ENCODE results near the gene RACGAP1.
"Not testable (repeated sequence)": the region's sequence is repeated elsewhere in the genome, so short reads cannot be mapped to it uniquely, and the experiment has no call there.

The RACGAP1 gene

DNA sequence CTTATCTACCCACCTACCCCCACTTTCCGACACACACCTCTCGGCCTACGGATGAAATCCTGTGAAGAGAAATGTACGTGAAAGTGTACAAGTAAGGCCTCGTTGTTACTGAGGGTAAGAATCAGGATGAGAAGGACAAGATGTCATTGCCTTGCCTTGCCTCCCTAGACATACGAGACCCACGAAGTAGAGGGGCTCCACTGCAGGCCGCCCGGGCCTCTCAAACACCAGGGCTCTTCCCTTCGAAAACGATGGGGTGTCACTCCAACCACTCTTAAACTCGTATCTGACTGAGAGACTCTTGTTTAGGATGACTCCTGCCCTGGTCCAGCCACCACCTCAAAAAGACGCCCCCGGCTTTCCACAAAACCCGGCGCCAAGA, 498 bp downstream of the RACGAP1 start:
- no peak for DNase-seq

DNA sequence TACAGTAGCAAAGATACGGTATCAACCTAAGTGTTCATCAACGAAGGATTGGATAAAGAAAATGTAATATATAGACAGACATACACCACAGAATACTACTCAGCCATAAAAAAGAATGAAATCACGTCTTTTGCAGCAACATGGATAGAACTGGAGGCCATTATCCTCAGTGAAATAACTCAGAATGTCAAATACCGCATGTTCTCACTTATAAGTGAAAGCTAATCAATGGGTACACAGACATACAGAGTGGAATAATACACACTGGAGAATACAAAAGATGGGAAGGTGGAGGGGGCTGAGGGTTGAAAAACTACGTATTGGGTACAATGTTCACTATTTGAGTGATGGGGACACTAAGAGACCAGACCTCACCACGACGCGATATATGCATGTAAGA, 1.1 kb downstream of the RACGAP1 start:
- no peak for DNase-seq

DNA sequence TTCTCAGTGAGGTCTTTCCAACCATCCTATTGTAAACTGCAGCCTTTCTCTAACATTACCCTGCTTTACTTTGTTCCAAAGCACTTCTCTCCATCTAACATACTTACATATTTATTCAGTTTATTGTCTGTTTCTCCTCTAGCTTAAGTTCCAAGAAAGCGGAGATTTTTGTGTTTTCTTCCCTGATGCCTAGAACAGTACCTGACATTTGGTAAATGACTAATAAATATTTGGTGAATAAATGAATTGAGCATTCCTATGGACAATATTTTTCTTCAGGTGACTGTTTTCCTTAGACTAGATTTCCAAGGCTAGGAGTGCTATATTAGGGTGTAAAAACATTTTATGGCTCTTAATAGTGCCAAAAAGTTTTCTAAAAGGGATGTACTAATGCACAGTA, 2.4 kb downstream of the RACGAP1 start:
- no peak for DNase-seq

DNA sequence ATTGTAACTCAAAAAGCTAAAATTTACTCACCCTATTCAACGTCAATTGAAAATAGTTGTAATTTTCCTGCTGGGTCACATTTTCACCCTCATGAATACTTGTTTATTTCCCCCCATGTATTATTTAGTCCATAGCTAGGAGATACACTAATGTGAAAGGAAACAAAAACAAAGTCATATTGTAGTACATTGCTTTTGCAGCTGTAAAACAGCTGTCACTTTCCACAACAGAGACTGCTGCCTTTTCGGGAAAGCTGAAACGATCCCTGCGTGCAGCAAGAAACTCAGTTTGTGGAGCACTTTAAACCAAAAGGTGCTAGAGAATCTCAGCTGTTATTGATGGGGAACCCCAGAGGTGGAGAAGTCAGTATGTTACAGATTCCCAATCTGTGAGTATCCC, 4.3 kb downstream of the RACGAP1 start:
- no peak for DNase-seq

DNA sequence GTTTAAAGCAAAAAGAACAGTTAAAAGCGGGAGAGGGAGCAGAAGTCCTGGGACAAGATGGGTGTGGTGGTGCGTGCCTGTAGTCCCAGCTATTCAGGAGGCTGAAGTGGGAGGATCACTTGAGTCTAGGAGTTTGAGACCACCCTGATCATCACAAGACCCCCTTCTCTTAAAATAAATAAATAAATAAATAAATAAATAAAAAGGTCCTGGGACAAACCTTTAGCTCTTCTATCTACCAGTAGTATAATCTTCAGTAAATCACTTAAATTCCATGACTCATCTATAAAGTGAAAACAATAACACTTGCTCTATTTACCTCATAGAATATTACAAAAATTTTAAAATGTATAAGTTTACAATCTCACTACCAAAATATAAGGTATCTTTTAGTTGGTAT, 5.8 kb downstream of the RACGAP1 start:
- DNase-seq = no peak

DNA sequence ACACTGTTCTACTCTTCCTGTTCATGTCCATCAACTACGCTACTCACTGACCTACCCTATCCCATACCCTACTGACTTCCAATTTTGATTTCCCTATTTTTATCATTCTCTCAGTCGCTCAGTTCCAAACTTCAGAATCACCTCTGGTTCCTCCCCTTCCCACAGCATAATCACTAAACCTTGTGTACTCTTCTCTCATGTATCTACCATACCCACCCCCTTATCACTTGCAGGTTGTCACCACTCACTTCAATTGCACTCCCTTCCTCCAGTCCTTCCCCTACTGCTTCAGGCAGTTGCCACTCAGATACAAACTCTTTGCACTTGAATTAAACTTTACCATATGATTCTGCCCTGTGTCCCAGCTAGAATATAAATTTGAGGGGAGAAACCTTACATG, 6.3 kb downstream of the RACGAP1 start:
- DNase-seq = no peak

DNA sequence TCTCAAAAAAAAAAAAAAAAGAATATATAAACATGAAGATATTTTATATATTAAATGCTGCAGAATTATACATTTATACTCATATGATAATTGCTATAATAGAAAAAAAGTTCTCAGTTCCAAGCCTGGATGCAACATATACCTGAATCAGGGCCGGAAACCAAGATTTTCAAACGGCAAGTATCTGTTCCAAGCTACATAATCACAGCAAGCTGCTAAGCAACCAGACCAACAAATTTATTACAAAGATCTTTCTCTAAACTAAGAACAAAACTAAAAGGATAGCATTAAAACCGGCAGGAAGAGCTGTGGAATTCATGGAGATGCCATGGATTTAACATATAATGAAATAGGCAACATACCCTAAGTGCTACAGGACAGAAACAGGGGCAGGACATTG, 7.1 kb downstream of the RACGAP1 start:
- DNase-seq = no peak

DNA sequence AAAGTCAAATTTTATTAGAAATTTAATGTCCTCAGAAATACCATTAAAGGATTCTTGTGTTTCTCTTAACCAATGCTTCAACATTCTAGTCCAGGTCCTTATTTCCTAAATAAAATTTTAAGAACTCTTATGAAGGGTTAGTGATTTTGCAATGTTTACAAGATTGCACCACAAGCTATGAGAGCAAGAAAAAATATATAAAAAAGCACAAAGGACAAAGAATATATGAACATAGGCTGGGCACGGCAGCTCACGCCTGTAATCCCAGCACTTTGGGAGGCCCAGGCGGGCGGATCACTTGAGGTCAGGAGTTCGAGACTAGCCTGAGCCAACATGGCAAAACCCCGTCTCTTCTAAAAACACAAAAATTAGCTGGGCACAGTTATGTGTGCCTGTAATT, 7.7 kb downstream of the RACGAP1 start:
- no peak for DNase-seq

DNA sequence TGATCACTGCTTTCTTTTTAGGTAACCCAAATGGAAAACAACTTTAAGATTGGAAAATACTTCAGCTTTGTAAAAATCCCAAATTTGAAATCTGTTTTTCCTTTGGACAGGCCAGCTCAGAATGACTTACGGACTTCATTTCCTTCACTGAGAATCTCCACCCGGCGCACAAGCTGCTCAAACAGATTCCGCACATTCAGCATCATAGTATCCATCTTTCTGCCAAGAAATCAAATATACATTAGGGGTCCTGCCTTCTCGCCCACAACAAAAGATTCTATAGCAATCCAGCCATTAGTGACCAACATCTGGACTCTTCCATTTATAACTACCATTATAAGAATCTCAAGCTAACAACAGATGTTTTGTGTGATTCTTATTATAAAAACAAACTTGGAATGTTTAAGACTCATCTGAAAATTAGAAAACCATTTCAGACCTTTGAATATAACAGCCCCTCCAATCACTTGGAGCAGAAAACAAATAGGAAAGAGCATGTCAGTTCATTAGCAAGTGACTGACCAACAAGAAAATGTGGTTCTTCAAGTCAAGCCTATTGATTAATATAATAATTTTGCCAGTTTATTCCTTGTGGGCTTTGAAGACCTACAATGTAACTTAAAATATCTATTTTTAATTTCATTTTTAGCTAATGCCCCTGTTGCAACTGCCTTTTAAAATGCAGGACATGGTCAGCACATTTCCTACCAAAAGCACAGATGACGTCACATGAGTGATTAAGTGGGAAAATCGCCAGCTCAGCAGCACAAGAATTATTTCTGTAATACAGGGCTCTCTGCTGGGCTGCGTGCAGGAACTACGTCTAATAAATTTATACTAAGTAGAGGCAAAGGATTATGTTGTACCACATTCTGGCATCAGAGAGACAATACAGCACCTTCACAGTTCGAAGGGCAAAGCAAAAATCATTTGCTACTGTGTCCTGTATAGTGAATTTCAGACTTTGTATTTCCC, 8.5 kb downstream of the RACGAP1 start:
- DNase-seq = peak; percentile 80

DNA sequence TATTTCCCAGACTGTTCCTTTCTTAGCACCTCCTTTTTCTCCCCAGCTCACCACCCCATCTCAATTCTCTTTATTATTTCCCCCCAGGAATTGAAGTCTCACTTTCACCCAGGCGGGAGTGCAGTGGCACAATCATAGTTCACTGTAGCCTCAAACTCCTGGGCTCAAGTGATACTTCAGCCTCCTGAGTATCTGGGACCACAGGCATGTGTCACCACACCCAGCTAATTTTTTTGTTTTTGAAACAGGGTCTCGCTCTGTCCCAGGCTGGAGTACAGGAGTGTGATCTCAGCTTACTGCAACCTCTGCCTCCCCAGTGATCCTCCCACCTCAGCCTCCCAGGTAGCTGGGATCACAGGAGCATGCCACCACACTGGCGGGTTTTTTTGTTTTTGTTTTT, 11.0 kb downstream of the RACGAP1 start:
- no peak for DNase-seq

DNA sequence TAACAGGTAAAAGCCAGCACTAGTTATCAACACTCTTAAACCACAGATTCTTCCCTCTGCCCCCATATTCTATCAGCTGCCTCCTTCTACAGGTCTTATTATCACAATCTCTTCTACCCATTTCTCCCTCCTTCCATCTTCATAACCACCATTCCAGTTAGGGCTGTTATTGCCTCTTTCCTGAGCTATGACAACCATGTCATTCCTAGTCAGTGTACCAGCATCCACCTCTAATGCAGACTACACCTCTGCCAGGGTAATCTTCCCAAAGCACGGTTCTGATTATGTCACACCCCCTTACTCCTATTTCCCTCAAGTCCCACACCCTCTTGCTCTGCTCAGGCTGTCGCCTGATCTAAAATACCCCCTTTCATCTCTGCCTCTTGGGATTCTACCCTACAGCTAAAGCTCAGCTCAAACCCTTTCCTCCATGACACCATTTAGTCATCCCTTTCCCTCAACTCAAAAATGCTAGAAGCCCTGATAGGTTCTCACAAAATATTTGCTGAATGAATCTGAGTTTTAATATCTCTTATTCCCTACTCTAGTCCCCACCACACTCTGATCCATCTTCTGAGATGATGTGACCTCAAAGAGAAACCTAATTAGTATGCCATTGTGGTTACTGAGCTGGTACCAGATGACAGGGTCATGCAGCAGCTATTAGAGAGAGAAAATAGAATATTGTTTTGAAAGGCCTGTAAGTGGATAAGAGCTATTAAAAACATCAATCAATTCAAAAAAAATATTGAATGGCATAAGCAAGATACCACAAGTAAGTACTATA, 11.7 kb downstream of the RACGAP1 start:
- no peak for DNase-seq

DNA sequence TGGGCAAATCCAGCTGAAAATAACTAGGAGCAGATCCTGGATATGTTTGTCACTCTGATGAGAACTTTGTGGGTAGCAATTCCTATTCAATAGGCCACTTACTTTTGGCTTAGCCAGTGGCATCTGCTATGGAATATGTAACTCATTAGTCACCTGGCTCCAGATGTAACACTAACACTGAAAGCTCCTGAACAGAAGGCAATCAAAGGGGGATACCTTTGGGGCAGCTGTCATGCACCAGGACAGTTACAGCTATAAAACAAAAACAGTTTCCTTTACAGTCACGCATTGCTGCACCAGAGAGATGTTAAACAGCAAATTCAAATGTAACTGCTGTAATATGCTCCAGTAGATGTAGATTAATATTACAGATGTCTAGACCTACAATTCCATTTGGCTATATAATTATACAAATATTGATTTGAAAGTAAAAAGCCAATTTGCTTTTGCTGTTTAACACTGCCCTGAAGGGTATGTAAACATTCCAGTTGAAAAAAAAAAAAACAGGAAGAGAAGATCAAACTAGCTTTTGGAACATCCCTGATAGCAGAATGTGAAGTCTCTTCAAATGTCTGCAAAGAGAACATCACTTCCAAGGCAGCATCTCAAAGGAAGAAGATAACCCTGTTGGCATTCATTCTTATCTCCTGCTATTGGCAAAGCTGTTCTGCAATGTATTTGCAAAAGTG, 18.4 kb downstream of the RACGAP1 start:
- peak; percentile 22 for DNase-seq

DNA sequence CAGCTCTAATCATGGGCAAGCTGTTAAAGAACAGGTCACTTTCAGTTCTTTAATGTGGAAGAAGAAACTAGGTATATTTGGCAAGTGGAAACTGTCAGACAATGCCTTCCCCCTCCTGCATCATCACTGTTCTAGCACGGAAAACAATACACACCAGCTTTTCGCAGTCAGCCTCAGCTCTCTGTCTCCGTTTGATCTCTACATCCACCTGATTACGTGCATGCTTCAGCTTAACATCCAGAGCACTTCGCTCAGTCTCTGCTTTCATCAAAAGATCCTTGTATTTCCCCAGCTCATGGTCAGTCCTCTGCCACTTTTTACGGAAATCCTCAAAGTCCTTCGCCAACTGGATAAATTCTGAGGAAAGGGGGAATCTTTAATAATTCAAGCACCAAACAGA, 19.0 kb downstream of the RACGAP1 start:
- no peak for DNase-seq

DNA sequence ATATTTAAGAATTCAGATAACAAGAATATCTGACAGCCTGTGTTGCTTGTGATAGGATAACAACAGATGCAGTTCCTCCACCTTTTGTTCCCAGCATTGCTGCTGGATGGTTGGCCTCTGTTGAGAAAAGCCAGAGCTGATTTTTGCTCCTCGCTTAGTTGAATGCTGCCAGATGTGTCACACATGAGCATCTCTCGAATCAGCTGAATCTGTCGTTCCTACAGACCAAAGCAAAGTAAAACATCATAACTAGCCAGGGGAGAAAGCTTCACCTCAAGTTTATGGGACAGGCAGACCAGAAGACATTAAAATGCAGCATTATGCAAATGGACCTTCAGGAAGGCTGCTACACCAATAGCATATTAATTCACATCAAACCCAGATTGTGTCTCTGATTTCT, 20.1 kb downstream of the RACGAP1 start:
- DNase-seq = no peak

DNA sequence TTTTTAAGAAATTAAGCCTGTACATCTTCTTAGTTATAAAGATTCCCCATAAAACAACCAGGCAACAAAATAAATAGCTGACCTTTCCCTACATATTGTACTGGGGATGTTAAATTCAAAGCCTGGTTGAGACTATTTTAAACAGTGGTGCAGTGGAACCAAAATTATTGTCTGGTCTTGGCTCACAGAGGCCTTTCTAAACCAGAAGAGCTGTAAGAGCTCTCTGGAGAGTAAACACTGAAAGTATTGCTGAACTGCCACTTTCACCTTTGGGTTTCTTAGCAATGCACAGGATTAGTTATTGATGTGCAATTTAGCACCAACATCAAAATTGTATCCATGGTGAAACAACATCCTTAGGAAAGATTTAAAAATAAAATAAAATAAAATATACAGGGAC, 20.6 kb downstream of the RACGAP1 start:
- DNase-seq = no peak

DNA sequence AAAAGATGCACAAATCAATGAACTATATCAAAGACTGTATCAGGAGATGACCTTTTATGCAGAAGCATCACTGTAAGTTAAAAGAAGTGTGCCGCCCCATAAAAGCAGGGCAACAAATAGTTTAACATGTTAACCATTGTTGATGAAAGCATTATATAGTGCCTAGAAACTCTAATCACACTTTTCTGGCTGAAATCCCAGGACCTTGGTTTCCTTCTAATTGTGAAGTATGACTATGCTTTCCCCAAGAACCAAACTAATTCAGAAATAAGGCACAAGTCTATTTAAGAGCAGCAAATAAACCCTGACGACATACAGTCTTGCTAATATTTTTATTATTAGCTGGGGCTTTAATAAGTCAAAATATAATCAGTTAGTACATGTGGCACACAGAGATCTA, 21.7 kb downstream of the RACGAP1 start:
- no peak for DNase-seq

DNA sequence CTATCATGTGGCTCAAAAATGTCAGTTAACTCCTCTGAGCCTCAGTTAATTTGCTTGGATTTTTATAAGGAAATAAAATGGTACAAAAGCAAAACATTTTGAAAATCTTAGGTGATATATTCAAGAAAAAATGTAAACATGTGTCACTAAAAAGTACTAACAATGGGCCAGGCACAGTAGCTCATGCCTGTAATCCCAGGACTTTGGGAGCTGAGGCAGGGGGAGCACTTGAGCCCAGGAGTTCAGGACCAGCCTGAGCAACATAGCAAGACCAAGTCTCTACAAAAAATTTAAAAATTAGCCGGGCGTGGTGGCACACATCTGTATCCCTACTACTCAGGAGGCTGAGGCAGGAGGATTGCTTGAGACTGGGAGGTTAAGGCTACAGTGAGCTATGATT, 26.8 kb downstream of the RACGAP1 start:
- DNase-seq = no peak

DNA sequence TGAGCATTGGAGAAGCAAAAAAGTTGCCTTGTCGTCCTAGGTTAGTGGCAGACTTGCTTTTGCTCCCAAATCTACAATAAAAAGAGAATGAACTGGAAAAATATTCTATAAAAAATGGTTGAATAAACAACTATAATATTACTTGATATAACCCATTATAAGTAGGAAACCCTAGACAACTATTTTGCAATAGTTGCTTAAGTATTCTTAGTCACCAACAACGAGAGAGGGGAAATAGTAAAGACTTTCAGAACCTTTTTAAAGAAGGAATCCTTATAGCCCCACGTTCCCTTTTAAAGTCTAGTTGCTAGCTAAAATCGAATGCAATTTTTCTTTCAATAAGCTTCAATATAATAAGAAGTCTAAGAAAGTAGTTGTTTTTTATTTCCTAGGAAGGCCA, 35.0 kb downstream of the RACGAP1 start:
- DNase-seq = no peak

DNA sequence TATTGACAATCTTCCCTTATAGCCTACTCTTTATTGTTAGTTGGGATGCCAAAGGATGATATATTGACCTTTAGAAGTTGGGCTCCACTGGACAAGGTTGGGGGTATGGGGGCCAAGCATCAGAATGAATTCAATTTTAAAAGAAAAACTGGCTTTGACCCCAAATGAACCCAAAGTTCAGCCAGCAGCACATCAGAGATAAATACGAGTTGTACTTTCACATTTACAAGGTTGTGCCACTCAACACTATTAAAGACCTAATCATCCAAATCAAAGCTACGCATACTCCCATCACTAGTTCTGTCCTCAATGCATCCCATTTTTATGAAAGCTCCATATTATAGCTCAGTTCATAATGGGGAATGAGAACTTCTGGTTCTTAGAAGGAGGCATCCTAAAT, 35.9 kb downstream of the RACGAP1 start:
- not testable (repeated sequence) for DNase-seq

DNA sequence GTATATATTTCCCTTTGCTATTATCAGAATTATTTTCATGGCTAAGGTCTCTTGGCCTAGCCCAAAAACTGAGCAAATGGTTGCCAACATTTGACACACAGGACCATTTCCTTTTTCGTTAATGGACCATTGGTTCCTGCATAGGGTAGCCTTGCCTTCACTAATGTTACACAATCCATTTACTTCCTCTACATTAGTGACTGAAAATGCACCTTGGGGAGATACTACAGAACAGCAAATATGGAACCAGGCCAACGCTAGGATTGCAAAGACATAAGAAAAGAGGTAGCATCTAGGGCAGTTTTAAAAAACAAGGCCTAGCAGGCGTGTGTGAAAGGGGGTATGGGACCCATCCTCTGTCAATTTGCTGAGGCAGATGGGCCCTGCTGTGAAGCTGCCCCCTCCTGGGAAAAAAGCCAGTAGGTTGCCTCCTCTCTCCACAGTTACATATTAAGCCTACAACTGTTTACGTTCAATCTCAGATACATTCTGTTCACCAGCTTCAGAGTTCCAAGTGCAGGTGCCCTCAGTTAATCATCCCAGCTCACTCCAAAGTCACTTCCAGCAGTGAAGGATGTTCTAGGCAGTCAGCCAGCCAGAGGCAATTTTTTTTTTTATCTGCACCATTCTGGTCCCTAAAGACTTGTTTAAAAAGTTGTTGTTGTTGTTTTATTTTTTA, 37.5 kb downstream of the RACGAP1 start:
- no peak for DNase-seq

DNA sequence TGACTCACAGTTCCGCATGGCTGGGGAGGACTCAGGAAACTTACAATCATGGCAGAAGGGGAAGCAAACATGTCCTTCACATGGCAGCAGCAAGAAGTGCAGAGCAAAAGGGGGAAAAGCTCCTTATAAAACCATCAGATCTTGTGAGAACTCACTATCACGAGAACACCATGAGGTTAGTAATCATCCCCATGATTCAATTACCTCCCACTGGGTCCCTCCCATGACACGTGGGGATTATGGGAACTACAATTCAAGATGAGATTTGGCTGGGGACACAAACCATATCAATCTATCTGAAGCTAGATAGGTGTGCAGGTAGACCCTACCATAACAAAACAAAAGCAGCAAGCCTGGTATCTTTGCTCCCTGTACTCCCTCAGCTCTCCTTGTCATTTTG, 38.8 kb downstream of the RACGAP1 start:
- not testable (repeated sequence) for DNase-seq

DNA sequence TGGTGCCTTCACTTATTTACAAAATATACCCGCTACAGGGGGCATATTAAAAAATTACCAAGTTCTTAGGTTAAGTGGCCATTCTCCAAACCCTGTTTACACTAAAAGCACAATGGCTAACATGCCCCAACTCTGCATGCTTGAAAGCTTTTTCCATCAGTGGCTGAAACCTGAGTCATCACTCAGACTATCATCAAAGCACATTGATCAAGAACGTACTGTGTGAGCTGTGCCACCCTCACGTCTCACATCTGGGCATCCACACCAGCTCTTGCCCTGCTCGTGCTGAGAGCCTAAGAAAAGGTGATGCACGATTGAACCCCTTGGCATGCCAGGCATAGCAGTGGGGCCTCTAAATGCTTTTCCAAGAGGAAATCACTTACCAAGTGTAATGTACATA, 39.3 kb downstream of the RACGAP1 start:
- DNase-seq = peak; percentile 83

Data from kidney glomerular epithelial cell (primary cell).